ENCODE measurements around the gene PRMT6.

DNA sequence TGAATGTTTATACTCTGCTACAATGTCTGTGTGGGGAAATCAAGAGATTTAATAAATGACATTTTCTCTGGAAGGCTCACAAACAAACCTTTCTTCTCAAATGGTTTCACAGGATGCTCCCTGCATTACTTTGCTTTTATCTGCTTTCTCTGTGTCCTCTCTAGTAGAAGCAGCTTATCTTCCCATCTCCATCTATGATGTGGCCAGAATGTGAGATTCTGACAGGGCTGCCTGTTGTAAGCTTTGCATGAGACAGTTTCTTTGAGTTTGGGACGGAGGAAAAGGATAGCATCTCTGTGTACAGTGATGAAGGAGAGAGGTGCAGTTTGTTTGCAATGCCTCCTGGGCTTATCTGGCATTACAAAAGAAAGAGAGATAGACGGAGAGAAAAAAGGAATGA lies 24.6 kb downstream of the PRMT6 start:
- TF ChIP-seq, protein P1, sequence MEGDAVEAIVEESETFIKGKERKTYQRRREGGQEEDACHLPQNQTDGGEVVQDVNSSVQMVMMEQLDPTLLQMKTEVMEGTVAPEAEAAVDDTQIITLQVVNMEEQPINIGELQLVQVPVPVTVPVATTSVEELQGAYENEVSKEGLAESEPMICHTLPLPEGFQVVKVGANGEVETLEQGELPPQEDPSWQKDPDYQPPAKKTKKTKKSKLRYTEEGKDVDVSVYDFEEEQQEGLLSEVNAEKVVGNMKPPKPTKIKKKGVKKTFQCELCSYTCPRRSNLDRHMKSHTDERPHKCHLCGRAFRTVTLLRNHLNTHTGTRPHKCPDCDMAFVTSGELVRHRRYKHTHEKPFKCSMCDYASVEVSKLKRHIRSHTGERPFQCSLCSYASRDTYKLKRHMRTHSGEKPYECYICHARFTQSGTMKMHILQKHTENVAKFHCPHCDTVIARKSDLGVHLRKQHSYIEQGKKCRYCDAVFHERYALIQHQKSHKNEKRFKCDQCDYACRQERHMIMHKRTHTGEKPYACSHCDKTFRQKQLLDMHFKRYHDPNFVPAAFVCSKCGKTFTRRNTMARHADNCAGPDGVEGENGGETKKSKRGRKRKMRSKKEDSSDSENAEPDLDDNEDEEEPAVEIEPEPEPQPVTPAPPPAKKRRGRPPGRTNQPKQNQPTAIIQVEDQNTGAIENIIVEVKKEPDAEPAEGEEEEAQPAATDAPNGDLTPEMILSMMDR (IDR thresholded peaks at IDR 0.05; ENCODE audit: extremely low read depth in 1 of 2, insufficient read depth in 1 of 2, low read depth in 1 of 2, low read length in 2 of 2), result no peak
- TF ChIP-seq EZH2 (IDR thresholded peaks at IDR 0.05; ENCODE audit: borderline replicate concordance, low read depth, low read length, severe bottlenecking) (no peak), MYC (IDR thresholded peaks at IDR 0.05; ENCODE audit: low read depth, low read length) (no peak), JUN (IDR thresholded peaks at IDR 0.05; ENCODE audit: borderline replicate concordance, insufficient read depth, insufficient read length, low read depth) (no peak), POLR2A (IDR thresholded peaks at IDR 0.05; ENCODE audit: low read depth, low read length) (no peak), POLR2AphosphoS5 (IDR thresholded peaks at IDR 0.05; ENCODE audit: insufficient read depth, low read depth, low read length) (no peak)
- TF ChIP-seq, protein P2, sequence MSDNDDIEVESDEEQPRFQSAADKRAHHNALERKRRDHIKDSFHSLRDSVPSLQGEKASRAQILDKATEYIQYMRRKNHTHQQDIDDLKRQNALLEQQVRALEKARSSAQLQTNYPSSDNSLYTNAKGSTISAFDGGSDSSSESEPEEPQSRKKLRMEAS (IDR thresholded peaks at IDR 0.05; ENCODE audit: insufficient read depth, insufficient read length), result no peak

Measured in endothelial cell of umbilical vein (primary cell).